ENCODE data around the gene PLEKHH3.

DNA sequence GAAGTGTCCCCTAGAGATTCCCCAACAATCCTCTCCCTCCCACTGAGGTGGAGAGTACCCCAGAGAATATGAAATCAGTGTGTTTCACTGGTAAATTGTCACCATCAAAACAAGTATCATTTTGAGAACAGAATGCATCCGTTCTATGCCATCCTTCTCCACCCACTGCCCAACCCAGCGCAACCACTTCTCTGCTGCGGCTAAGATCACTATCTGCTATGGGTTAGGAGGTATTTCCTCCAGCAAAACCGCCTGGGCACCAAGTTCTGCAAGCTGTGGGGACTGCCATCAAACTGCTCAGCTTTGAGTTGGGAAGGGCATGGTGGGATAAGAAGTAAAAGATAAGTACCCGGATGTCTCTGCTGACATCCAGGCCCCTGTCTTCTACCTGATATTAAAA is 29.9 kb upstream of the PLEKHH3 start:
- TF ChIP-seq EP300 (IDR thresholded peaks at IDR 0.05) = no peak
- TF ChIP-seq, protein P1, sequence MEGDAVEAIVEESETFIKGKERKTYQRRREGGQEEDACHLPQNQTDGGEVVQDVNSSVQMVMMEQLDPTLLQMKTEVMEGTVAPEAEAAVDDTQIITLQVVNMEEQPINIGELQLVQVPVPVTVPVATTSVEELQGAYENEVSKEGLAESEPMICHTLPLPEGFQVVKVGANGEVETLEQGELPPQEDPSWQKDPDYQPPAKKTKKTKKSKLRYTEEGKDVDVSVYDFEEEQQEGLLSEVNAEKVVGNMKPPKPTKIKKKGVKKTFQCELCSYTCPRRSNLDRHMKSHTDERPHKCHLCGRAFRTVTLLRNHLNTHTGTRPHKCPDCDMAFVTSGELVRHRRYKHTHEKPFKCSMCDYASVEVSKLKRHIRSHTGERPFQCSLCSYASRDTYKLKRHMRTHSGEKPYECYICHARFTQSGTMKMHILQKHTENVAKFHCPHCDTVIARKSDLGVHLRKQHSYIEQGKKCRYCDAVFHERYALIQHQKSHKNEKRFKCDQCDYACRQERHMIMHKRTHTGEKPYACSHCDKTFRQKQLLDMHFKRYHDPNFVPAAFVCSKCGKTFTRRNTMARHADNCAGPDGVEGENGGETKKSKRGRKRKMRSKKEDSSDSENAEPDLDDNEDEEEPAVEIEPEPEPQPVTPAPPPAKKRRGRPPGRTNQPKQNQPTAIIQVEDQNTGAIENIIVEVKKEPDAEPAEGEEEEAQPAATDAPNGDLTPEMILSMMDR (IDR thresholded peaks at IDR 0.05) = no peak

All from tibial nerve (tissue), 4 donors.